Right ventricle myocardium inferior (tissue), 1 donor: ENCODE results near the gene SPHK2. TPM values are rescaled to one million over a fixed set of nuclear protein-coding genes. Genes with fewer than 3 reads are reported as not detected.
"Not testable (repeated sequence)": the region's sequence is repeated elsewhere in the genome, so short reads cannot be mapped to it uniquely, and the experiment has no call there.

Experiments used
- ATAC-seq: fragments of 200-7000 bp; cut with Tn5 transposase; one replicate; pipeline ENCODE4 v1.9.1; 2020; ENCODE audit warnings: mild to moderate bottlenecking, moderate library complexity
- DNase-seq: peaks from one replicate; pipeline ENCODE4 v3.0.0; 2021; ENCODE audit errors: missing footprints
- intact Hi-C: fragments of 100-400 bp; cut with DNase I; formaldehyde crosslinking; loops from one replicate; pipeline ENCODE4 v1.11.0; 2022
- total RNA-seq: library from RNA; stranded (reverse); fragmentation: NEBNext Ultra II Directional; extraction: Animal tissue kit (Norgen Biotek cat#: 25700); gene quantifications from one replicate; pipeline ENCODE4 v1.2.1, GENCODE V29; 2021
- donor health status: DM: no; HTN: yes; CAD: no; lungs with severe emphysema.

The SPHK2 gene
- total RNA-seq, 1 donor from 2014 or later = 7.2 TPM

DNA sequence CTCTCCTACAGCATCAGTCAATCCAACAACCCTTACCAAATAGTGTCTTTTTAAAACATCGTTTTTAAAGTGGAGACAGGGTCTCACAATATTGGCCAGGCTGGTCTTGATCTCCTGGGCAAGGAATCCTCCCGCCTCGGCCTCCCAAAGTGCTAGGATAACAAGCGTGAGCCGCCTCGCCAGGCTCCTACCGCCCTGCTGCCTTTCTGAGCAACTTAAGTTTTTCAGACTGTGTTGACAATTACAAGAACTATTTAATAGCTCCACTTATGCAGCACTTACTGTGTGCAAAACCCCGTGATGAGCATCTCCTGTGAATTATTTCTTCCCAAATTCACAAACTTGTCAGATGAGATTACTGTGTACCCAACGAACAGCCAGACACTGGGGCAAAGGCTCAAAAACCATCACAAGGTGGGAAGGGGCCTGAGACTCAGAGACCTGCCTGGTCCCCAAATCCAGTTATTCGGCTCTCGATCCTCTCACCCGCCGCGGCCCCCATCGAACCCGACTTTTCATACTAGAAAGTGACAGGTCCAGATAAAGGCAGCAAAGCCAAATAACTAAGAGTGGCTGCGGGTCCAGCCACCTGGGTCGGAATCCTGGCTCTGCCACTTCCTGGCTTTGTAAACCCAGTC lies 909 bp upstream of the SPHK2 start:
- no peak for ATAC-seq
- peak; percentile 76 for DNase-seq
- intact Hi-C loops = no loop called here

DNA sequence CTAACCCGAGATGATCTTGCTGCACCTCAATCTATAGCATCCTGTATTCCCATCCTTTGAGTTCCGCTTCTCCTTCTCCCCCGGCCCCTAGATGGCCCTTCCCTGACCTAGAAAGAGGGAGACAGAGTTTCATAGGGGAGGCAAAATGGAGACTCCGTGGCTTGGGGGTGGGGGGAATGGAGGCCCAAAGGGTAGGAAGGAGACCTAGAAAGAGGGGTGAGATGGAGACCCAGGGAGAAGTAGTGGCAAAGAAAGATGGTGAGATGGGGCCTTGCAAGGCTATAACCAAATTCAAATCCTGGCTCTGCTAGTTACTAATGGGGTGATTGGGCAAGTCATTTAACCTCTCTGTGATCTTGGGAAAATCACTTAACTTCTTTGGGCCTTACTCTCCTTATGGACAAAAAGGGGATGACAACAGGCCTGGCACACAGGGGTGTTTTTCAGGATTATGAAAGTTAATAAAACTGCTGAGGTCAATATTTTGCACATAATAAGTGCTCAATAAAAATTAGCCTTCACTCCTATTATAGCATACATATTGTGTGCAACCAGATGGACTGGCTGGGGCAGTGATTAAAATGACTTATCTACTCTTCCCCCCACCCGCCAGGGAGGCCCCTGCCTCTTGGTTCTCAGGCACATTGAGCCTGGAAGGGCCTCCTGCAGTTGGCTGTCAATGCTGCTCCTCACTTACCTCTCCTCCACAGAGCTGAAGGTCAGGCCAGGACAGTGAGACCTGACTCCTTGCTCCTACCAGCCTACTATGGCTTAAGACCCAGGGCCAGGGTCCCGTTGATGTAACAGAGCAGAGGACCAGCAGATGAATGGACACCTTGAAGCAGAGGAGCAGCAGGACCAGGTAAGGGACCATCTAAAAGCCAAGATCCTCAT lies 633 bp downstream of the SPHK2 start:
- intact Hi-C loops = no loop called here
- DNase-seq (peak; percentile 34), ATAC-seq (no peak)

DNA sequence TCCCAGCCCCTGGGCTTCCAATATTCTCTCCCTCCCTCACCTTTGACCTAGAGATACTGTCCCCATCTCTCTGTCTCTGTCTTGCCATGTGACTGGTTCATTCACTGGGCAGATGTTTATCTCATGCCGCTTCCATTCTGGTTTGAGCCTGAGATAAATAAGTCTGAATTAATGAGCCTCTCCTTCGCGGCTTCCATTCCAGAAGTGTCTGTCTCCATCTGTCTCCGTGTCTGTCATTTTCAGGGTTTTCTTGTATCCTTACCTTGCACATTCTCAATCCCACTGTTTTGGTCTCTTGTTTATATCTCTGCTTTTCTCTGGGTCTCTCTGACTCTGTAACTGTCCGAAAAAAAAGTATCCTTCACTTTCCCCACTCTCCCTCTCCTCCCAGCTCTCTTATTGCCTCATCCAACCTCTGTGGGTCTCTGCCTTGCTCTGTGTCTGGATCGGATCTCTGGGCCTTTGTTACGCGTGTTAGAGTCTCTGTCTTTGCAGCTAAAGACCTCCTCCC lies 4.3 kb downstream of the SPHK2 start:
- intact Hi-C loops = no loop called here
- ATAC-seq (no peak), DNase-seq (no peak)

DNA sequence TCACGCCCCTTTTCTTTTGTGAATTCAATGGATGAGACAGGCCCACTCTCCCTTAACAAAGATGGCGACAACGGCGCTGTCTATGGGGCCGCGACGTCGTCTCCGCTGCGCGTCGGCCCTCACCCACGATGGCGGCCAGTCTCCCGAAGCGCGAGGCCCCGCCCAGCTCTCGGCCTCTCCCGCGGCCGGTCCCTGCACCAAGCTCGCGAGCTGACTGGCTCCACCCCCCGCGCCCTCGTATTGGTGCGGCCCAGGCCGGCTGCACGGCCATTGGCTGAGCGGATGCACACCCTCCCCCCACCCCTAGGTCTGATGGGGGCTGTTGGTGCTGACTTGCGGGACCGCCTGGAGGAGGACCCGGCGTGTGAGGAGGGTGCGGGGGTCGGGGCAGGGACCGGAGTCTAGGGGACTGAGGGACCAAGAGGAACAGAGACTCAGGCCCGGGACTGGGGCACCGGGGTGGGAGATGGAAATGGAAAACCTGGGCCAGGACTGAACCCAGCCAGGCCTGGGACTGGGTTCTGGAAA lies 4.8 kb downstream of the SPHK2 start:
- peak; percentile 99 for DNase-seq
- peak; percentile 87 for ATAC-seq
- intact Hi-C loops = no loop called here

DNA sequence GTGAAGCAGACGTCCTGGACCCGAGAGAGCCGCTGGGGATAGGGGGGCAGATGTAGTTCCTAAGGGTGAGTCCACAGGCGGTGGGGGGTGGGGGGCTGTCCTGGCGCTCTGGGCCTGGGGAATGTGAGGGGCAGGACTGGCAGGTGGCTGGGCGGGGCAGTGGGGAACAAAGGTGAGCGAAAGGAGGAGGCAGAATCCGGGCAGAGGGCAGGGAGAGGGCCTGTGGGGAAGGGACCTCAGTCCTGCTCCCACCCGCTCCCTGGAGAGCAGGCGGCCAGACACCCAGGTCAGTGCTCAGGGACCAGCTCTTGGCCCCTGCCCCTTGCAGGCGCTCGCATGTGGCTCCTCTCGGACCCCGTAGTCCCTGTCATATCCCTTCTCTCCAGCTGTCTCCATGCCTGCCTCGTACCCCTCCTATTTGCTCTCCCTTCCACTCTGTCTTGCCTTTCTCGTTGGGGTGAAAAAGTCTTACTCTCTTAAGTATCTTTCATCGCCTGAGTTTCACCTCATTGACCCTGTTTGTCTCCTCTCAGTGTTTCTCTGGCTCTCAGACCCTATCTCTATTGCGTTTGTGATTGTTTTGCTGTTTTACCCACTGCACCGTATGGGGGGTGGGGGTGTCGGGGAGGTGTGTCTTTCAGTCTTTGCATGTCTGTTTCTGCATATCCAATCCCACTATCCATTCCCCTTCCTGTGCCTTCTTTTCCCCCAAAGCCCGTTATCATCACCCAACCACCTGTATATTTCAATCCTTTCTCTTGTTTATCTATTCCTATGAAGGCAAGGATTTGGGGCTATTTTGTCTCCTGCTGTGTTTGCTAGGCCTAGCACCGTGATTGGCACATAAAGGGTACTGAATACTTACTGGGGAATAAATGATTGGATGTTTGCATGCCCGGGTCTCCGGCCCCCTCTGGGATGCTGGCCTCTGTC lies 5.8 kb downstream of the SPHK2 start:
- no peak for ATAC-seq

DNA sequence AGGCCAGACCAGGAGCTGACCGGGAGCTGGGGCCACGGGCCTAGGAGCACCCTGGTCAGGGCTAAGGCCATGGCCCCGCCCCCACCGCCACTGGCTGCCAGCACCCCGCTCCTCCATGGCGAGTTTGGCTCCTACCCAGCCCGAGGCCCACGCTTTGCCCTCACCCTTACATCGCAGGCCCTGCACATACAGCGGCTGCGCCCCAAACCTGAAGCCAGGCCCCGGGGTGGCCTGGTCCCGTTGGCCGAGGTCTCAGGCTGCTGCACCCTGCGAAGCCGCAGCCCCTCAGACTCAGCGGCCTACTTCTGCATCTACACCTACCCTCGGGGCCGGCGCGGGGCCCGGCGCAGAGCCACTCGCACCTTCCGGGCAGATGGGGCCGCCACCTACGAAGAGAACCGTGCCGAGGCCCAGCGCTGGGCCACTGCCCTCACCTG lies 6.6 kb downstream of the SPHK2 start:
- intact Hi-C loops = no loop called here
- ATAC-seq (no peak), DNase-seq (peak; percentile 64)

More for the DNA sequence above, 5.8 kb downstream of the SPHK2 start:
- DNase-seq = no peak
- intact Hi-C loops = no loop called here

DNA sequence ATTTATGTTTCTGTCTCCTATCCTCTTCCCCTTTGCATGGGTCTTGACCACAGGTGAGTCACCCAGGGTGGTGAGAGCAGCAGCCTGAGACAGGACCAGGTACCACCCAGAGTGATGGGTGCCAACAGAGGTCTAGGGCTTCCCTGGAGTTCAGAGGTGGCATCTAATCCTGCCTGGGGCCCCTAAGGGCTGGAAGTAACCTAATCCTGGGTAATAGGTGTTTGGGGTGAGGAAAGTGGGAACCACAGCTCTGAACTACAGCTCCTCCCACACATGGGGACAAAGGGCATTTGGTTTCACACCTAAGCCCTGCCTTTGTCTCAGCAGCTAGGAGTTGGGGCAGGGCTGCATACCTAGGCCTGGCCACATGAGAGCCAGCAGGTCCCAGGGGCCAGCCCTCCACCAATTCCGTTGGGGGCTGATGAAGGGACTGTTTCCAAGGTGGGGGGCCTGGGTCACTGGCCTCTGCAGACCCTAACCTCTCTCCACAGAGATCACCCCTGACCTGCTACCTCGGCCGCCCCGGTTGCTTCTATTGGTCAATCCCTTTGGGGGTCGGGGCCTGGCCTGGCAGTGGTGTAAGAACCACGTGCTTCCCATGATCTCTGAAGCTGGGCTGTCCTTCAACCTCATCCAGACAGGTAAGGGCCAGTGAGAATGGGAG lies 8.0 kb downstream of the SPHK2 start:
- intact Hi-C loops = no loop called here
- DNase-seq = peak; percentile 55

DNA sequence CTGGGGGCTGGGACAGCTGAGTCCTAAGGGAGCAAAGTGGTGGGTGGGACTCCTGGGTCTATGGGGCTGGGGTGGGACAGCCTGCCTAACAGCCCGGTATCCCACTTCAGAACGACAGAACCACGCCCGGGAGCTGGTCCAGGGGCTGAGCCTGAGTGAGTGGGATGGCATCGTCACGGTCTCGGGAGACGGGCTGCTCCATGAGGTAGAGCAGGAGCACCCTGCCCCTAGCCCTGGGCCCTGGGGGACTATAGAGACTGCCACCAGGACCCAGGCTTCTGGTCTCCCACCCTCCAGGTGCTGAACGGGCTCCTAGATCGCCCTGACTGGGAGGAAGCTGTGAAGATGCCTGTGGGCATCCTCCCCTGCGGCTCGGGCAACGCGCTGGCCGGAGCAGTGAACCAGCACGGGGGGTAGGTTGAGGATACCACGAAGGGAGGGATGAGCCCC lies 8.6 kb downstream of the SPHK2 start:
- intact Hi-C loops = no loop called here
- ATAC-seq (no peak), DNase-seq (peak; percentile 60)

More for the DNA sequence above, 8.0 kb downstream of the SPHK2 start:
- ATAC-seq = no peak

DNA sequence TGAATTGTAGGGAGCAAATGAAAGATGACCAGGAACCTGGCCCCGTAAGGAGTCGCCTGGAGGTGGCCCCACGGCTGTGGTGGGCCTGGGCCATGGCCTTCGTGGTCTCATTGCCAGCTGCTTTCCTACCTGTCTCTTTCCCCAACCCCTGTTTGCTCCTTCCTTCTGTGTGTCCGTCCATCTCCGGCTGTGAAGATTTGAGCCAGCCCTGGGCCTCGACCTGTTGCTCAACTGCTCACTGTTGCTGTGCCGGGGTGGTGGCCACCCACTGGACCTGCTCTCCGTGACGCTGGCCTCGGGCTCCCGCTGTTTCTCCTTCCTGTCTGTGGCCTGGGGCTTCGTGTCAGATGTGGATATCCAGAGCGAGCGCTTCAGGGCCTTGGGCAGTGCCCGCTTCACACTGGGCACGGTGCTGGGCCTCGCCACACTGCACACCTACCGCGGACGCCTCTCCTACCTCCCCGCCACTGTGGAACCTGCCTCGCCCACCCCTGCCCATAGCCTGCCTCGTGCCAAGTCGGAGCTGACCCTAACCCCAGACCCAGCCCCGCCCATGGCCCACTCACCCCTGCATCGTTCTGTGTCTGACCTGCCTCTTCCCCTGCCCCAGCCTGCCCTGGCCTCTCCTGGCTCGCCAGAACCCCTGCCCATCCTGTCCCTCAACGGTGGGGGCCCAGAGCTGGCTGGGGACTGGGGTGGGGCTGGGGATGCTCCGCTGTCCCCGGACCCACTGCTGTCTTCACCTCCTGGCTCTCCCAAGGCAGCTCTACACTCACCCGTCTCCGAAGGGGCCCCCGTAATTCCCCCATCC lies 9.4 kb downstream of the SPHK2 start:
- intact Hi-C loops = no loop called here
- DNase-seq (peak; percentile 66), ATAC-seq (no peak)

DNA sequence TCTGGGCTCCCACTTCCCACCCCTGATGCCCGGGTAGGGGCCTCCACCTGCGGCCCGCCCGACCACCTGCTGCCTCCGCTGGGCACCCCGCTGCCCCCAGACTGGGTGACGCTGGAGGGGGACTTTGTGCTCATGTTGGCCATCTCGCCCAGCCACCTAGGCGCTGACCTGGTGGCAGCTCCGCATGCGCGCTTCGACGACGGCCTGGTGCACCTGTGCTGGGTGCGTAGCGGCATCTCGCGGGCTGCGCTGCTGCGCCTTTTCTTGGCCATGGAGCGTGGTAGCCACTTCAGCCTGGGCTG lies 9.9 kb downstream of the SPHK2 start:
- DNase-seq (no peak), ATAC-seq (no peak)
- intact Hi-C loops = no loop called here

DNA sequence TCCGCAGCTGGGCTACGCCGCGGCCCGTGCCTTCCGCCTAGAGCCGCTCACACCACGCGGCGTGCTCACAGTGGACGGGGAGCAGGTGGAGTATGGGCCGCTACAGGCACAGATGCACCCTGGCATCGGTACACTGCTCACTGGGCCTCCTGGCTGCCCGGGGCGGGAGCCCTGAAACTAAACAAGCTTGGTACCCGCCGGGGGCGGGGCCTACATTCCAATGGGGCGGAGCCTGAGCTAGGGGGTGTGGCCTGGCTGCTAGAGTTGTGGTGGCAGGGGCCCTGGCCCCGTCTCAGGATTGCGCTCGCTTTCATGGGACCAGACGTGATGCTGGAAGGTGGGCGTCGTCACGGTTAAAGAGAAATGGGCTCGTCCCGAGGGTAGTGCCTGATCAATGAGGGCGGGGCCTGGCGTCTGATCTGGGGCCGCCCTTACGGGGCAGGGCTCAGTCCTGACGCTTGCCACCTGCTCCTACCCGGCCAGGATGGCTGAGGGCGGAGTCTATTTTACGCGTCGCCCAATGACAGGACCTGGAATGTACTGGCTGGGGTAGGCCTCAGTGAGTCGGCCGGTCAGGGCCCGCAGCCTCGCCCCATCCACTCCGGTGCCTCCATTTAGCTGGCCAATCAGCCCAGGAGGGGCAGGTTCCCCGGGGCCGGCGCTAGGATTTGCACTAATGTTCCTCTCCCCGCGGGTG lies 10.4 kb downstream of the SPHK2 start:
- peak; percentile 81 for DNase-seq
- ATAC-seq = peak; percentile 21
- intact Hi-C loops = no loop called here

DNA sequence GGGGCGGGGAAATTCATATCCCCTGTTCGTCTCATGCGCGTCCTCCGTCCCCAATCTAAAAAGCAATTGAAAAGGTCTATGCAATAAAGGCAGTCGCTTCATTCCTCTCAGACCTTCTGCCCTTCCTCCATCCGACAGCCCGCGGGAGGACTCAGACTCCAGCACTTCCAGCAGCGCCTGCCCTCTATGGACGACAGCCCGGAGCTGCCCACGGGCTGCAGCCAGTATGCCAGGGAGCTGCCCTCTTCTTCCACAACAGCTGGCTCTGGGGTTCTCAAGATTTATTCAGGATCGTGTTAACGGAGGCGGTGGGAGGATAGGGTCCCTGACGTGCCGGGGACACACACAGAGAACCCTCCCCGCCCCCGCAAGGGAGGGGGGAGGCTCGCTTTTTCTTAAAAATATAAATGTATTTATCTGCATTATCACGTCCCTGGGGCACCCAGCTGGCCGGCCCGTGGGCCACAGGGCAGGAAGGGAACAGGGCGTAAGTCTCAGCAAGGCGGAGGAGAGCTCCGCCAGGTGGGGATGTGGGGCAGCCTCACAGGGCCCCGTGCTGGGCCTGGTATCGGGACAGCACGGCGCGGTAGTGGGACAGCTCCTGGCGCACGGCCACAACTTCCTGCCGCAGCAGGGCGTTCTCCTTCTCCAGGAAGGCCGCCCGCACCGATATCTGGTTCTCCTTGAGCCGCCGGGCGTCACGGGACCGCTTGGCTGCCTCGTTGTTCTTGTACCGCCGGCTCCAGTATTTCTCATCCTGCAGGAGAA lies 11.2 kb downstream of the SPHK2 start:
- ATAC-seq (peak; percentile 2), DNase-seq (peak; percentile 90)

DNA sequence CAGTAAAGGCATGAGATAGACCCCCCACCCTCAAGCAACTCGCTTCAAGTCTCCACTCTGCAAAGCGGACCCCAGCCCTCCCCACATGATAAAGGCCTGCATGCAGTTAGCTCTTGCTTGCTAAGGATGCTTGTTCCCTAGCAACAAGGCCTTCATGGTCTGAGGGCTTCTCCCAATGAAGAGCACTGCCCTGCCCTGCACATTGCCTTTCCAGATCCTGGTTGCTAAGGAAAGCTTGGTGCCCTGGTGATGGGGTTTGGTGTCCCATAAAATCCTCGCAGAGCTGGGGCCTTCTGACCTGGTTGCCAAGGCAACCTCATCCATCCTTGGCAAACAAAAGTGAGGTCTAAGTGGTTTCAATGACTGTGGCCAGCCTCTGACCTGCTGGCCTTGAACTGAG lies 11.9 kb downstream of the SPHK2 start:
- DNase-seq = no peak
- ATAC-seq = no peak
- intact Hi-C loops = no loop called here

More for the DNA sequence above, 11.2 kb downstream of the SPHK2 start:
- intact Hi-C loops = no loop called here

DNA sequence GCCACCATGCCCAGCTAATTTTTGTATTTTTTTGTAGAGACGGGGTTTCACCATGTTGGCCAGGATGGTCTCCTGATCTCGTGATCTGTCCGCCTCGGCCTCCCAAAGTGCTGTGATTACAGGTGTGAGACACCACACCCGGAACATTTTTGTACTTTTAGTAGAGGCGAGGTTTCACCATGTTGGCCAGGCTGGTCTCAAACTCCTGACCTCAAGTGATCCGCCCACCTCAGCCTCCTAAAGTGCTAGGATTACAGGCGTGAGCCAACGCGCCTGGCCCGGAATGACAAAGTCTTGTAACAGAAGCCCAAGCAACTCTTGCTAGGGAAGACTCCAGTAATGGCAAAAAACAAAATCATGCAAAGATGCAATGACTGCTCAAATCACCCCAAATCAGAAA lies 13.0 kb downstream of the SPHK2 start:
- DNase-seq, intact Hi-C loops, ATAC-seq: not testable (repeated sequence)

DNA sequence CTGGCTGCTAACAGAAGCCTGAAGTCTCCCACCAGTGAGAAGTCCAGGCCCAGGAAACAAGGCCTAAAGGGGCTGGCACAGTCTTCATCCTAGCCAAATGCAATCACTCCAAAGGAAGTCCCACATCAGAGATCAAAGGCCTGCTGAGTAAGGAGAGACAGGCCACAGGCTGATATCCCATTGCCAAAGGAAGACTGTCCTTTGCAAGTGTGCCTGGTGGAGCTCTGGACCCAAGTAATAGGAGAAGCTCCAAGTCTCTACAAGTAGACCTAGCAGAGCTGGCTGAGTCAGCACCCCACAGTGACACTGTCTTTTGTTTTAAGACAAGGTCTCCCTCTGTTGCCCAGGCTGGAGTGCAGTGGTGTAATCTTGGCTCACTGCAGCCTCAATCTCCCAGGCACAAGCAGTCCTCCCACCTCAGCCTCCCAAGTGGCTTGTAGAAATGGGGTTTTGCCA lies 13.4 kb downstream of the SPHK2 start:
- ATAC-seq = no peak
- DNase-seq = no peak
- intact Hi-C loops = no loop called here
